Muscle of arm (tissue), 14 donors: ENCODE measurements around the gene ZNF470. TPM values are rescaled to one million over a fixed set of nuclear protein-coding genes. Genes with fewer than 3 reads are reported as not detected.

Experiments
- DNase-seq: peaks from one replicate; pipeline ENCODE4 v3.0.0-alpha.2; 2013
- long read RNA-seq, 11 donors: transcript quantifications; one replicate each; lab custom pipeline, GENCODE V29; 2026
- polyA plus RNA-seq, 12 donors: library from polyadenylated mRNA; unstranded; fragments of 120-200 nt; gene quantifications; one replicate each; pipeline ENCODE4 v1.2.1, GENCODE V29; 2013; ENCODE audit not compliant: insufficient read length in 12 of 12

Gene ZNF470
- 1 to 10 TPM in 11 of 12 donors, not detected in 1; 1.5 to 7.1 (median 5.0) TPM for polyA plus RNA-seq
- long read RNA-seq, donor 1, full-length matches to known transcripts: 4 of 4 reads
- long read RNA-seq, donor 1, partial matches to known transcripts: 0 of 4 reads
- long read RNA-seq, donor 1, other reads (novel, unspliced or antisense): 0 of 4 reads
- long read RNA-seq, donor 2, full-length matches to known transcripts: 2 of 2 reads
- long read RNA-seq, donor 2, partial matches to known transcripts: 0 of 2 reads
- long read RNA-seq, donor 2, other reads (novel, unspliced or antisense): 0 of 2 reads
- long read RNA-seq, donor 3, full-length matches to known transcripts: 1 of 1 reads
- long read RNA-seq, donor 3, partial matches to known transcripts: 0 of 1 reads
- long read RNA-seq, donor 3, other reads (novel, unspliced or antisense): 0 of 1 reads
- long read RNA-seq, donor 4: 0 reads
- long read RNA-seq, donor 5, full-length matches to known transcripts: 1 of 1 reads
- long read RNA-seq, donor 5, partial matches to known transcripts: 0 of 1 reads
- long read RNA-seq, donor 5, other reads (novel, unspliced or antisense): 0 of 1 reads
- long read RNA-seq, donor 6, full-length matches to known transcripts: 2 of 2 reads
- long read RNA-seq, donor 6, partial matches to known transcripts: 0 of 2 reads
- long read RNA-seq, donor 6, other reads (novel, unspliced or antisense): 0 of 2 reads
- long read RNA-seq, donor 7, full-length matches to known transcripts: 1 of 1 reads
- long read RNA-seq, donor 7, partial matches to known transcripts: 0 of 1 reads
- long read RNA-seq, donor 7, other reads (novel, unspliced or antisense): 0 of 1 reads
- long read RNA-seq, donor 8, partial matches to known transcripts: 0 of 1 reads
- long read RNA-seq, donor 8, other reads (novel, unspliced or antisense): 0 of 1 reads
- long read RNA-seq, donor 9: 0 reads
- long read RNA-seq, donor 10, full-length matches to known transcripts: 2 of 2 reads
- long read RNA-seq, donor 10, partial matches to known transcripts: 0 of 2 reads
- long read RNA-seq, donor 10, other reads (novel, unspliced or antisense): 0 of 2 reads
- long read RNA-seq, donor 11, full-length matches to known transcripts: 1 of 1 reads
- long read RNA-seq, donor 11, partial matches to known transcripts: 0 of 1 reads
- long read RNA-seq, donor 11, other reads (novel, unspliced or antisense): 0 of 1 reads

DNA sequence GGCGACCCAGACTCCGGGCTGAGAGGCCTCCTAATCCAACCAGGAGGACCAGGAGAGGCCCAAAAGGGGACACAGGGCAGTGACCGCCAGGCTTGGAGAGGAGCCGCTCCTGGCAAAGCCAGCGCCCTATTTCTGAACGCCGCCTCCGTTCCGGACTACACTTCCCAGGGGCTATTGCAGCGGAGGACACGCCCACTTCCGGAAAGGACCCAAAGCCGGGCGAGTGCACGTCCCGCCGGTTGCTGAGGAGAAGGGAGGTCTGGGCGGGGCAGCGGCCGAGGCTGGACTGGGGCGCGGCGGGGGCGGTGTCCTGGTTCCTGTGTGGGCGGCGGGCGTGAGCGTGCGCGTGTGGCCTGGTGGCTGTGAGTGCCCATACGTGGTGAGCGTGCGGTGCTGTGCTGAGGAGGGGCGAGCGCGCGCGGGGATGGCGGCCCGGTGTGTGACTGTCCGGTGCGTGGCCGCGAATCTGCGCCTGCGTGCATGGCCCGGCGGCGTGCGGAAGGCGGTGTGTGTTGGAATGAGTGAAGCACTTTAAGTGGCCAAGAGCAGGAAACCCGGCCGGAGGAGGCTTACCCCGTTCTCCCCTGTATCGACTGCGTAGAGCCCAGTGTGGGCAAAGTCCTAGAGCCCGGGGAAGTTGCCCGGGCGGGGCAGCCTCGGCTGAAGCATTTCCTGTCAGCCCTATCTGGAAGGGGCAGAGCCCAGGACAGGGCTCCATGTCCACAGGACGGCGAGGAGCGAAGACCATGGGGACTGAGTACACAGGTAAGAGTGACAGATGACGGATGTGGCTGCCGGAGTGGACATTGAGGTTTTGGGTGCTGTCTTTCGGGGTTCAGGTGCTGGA lies at the start of gene ZNF470:
ZNF470 (plus strand) TSS at position 195 of the 847 bp plus-strand sequence. CDS start 2,844 bp downstream, outside the sequence.
- peak; percentile 94 for DNase-seq

DNA sequence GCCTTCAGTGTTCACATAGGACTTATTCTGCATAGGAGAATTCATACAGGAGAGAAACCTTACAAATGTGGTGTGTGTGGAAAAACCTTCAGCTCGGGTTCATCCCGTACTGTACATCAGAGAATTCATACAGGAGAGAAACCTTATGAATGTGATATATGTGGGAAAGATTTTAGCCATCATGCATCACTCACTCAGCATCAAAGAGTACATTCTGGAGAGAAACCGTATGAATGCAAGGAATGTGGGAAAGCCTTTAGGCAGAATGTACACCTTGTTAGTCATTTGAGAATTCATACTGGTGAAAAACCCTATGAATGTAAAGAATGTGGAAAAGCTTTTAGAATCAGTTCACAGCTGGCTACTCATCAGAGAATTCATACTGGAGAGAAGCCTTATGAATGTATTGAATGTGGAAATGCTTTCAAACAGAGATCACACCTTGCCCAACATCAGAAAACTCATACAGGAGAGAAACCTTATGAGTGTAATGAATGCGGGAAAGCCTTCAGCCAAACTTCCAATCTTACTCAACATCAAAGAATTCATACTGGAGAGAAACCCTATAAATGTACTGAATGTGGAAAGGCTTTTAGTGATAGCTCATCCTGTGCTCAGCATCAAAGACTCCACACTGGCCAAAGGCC lies 41.9 kb upstream of the ZNF470 start:
- DNase-seq: no peak

DNA sequence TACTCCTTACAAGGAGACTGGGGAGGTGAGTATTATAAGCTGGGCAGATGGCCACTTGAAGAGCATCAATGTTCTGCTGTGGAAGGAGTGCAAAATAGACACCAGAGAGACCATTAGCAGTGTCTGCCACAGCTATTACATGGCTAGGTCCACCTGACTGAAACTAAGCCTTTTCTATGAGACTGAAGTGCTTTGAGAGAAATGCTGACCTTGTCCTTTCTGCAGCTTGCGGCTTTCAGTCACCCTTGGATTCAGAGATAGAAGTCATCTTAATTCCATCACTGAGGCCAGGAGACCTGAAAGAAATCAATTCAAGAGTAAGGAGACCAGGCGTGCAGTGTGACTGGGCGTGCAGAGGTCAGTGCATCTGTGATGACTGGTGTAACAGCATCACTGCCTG lies 29.8 kb upstream of the ZNF470 start:
- DNase-seq: no peak

DNA sequence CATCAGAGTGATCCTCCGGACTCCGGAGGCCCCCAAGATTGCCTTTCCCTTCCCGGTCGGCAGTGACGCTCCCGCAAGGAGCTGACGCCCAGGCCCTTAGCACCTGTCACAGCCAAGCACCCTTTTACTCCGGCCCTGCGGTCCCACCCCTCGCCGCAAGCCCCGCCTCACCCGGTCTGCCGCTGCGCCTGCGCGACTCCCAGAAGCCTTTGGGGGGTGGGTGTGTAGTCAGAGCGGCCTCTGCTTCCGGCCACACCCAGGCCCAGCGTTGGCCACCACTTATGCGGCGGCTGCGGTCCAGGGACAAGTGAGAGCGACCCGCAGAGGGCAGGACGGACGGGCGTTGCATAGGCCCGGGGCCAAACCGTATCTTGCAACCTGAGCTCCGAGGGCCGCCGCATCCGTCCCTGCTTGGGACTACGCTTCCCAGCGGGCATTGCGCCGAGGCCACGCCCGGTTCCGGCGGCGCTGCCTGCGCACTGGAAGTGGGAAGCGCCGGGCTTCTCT lies 29.0 kb upstream of the ZNF470 start:
- peak; percentile 92 for DNase-seq

DNA sequence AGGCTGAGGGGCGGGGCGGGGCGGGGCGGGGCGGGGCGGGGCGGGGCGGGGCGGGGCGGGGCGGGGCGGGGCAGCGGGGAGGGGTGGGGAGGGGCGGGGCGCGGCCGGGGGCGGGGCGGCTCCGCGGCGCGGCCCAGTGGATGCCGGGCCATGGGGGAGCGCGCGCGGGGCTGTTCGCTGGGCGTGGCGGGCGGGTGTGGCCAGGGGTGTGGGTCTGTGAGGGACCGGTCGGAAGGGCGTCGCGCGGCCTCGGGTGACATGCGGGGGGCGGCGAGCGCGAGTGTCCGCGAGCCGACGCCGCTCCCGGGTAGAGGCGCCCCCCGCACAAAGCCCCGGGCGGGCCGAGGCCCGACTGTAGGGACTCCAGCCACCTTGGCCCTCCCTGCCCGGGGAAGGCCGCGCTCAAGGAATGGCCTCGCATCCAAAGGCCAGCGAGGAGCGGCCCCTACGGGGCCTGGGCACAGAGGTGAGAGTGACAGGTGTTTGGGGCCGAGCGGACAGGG lies 28.5 kb upstream of the ZNF470 start, which contains the start of gene ZFP28:
ZFP28 (plus strand) TSS at position 188 of the 503 bp plus-strand sequence; CDS start at position 259, 71 bp downstream.
- DNase-seq: no peak

DNA sequence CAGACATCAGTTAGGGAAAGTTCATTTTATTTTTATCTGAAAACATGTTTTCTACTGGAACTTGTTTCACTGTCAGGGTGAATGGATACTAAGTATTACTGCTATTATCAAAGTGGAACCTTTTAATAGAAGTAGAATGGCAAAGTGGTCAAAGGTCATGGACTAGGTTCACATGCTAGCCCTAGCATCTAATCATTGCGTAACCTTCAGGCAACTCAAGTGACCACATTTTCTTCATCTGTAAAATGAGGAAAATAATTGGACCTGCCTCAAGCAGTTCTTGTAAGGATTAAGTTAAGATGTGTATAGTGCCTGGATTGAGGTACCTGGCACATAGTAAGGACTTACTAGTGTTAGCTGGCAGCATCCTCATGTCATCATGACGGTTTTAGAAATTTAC lies 23.5 kb upstream of the ZNF470 start:
- no peak for DNase-seq

DNA sequence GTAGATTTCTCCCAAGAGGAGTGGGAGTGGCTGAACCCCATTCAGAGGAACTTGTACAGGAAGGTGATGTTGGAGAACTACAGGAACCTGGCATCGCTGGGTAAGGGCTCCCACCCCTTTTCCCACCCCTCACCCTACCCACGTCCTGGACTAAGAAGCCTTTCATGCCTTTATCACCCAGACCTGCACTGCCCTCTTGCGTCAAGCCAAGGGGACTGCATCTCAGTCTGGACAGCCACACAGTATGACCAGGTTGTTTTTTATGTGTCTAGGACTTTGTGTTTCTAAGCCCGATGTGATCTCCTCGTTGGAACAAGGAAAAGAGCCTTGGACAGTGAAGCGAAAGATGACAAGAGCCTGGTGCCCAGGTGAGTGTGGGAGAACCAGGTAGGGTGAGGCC lies 19.7 kb upstream of the ZNF470 start:
- DNase-seq: no peak

DNA sequence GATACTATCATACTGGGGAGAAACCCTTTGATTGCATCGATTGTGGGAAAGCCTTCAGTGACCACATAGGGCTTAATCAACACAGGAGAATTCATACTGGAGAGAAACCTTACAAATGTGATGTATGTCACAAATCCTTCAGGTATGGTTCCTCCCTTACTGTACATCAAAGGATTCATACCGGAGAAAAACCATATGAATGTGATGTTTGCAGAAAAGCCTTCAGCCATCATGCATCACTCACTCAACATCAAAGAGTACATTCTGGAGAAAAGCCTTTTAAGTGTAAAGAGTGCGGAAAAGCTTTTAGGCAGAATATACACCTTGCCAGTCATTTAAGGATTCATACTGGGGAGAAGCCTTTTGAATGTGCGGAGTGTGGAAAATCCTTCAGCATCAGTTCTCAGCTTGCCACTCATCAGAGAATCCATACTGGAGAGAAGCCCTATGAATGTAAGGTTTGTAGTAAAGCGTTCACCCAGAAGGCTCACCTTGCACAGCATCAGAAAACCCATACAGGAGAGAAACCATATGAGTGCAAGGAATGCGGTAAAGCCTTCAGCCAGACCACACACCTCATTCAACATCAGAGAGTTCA lies 12.9 kb upstream of the ZNF470 start:
- no peak for DNase-seq

DNA sequence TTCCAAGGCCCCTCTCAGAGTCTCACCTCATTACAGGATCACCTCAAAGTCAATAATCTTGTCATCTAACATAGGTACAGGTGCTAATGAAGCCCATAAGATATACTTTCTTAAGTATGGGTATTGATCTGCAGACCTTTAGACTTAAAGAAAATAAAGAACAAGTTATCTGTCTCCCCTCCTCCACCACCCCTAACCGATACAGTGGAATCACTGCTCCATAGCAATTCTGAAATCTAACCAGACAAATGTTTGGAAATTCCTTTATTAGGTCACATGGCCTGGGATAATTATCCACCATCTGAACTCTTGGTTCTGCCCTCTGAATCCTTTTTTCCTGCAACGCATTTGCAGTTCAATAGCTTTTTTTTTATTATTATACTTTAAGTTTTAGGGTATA lies 4.5 kb upstream of the ZNF470 start:
- no peak for DNase-seq

DNA sequence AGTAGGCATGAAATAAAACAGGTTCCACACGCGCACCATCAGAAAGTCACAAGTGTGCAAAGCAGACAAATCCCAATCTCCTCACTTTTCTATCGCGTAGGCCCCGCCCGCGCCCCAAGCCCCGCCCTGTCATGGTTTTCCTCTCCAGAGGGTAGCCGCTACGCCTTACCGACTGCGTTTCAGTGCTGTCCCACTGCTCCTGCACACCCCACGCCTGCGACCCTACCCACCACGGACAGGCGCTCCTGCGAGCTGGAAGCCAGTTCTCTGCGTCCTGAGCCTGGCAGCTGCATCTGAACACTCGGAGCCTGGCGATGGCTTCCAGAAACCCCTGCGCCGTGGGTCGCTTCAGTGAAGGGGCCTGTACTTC lies 379 bp upstream of the ZNF470 start:
- no peak for DNase-seq

DNA sequence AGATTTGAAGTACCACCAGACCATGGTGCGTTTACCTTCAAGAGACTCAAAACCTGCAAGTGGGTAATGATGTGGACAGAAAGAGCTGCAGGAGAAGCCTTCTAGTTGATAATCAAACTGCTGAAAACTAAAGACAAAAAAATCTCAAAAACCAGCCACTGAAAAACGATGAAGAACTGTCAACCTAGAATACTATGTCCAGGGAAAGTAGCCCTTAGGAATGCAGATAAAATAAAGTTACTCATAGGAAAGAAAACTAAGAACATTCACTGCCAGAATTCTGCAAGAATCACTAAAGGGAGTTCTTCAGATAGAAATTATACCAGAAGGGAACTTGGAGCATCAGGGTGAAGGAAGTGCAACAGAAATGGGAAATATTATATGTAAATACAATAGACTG lies 5.3 kb downstream of the ZNF470 start:
- DNase-seq: no peak

DNA sequence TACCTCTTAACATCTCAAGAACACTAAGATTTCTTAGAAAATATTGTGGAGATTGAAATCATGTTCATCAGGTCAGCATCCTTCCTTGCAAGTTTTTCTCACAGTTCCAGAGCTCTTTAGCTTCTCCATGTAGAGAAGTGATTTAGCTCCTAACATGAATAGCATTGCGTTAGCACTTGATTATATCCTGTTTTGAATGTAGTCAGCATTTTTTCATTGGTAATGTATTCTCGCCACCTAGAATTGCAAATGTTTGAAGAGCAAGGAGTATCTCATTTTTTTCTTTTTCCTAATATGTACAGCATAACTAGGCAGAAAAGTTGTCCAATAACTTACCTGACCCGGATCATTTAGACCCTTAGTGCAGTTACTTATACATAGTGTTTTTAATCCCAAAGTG lies 6.6 kb downstream of the ZNF470 start:
- DNase-seq: no peak

DNA sequence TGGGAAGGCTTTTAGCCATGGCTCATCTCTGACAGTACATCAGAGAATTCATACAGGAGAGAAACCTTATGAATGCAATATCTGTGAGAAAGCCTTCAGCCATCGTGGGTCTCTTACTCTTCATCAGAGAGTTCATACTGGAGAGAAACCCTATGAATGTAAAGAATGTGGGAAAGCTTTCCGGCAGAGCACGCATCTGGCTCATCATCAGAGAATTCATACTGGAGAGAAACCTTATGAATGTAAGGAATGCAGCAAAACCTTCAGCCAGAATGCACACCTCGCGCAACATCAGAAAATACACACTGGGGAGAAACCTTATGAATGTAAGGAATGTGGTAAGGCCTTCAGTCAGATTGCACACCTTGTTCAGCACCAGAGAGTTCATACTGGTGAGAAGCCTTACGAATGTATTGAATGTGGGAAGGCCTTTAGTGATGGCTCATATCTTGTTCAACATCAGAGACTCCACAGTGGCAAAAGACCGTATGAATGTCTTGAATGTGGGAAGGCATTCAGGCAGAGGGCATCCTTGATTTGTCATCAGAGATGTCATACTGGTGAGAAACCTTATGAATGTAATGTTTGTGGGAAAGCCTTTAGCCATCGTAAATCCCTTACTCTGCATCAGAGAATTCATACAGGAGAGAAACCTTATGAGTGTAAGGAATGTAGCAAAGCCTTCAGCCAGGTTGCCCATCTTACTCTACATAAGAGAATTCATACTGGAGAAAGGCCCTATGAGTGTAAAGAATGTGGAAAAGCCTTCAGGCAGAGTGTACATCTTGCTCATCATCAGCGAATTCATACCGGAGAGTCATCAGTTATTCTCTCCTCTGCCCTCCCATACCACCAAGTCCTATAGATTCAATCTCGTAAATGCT lies 10.7 kb downstream of the ZNF470 start:
- DNase-seq: no peak

DNA sequence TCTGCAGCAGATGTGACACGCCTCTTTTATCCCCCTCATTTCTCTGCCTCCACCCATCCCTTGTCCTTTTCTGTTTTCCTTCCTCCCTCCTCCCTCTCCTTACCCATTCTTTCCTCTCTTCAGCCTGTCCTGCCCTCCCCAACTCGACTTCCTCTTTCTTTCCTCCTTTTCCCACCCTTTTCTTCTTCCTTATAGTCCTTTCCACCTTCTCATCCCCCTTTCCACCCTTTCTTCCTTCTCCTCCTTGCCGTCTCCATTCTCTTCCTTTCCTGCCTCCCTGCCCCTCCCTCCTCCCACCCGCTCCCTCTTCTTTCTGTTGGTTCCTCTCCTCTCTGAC lies 27.1 kb downstream of the ZNF470 start:
- no peak for DNase-seq

DNA sequence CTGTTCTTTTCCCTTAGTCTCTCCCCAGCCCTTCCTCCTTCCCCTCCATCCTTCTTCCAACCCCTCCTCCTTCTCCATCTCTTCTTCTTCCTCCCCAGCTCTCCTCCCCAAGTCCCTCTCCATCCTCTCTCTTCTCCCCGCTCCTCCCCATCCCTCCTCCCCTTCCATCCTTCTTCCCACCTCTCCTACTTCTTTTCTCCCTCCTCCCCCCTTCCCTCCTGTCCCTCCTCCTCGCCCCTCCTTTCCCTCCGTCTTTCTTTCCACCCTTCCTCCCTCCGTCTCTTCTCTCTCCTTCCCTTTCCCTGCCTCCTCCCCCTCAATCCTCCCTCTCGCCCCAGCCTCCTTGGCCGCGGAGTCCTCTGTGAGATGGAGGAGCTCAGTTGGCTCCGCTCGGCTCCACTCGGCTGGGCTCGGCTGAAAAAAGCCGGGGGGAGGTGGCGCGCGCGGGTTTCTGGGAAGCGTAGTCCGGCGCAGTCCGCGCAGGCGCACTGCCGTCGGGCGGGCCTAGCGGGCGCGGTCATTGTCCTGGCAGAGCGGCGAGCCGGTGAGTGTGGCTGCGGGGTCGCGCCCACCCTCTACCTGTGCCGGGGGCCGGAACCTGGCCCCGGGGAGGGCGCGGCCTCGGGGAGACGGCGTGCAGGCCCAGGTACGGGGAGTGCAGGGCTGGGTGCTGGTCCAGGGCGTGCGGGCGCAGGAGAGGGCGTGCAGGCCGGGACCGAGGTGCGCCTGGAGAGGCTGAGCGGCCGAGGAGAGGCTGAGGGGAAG lies 27.7 kb downstream of the ZNF470 start, which contains the start of gene ZNF71:
ZNF71 (plus strand) TSS at position 520 of the 765 bp plus-strand sequence. CDS start 6,257 bp downstream, outside the sequence.
- DNase-seq: peak; percentile 89

DNA sequence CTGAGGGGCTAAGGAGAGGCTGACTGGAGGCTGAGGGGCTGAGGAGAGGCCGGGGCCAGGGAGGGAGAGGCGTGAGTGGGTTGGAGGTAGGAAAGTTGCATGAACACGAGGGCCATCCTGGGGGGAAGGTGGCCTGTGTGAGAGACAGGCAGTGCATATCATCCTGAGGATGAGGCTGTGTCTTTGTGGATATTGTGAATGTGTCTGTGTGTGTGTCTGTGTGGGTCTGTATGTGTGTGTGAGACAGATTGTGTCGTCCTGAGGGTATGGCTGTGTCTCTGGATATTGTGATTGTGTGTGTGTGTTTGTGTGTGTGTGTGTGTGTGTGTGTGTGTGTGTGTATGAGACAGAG lies 28.3 kb downstream of the ZNF470 start:
- DNase-seq: no peak

DNA sequence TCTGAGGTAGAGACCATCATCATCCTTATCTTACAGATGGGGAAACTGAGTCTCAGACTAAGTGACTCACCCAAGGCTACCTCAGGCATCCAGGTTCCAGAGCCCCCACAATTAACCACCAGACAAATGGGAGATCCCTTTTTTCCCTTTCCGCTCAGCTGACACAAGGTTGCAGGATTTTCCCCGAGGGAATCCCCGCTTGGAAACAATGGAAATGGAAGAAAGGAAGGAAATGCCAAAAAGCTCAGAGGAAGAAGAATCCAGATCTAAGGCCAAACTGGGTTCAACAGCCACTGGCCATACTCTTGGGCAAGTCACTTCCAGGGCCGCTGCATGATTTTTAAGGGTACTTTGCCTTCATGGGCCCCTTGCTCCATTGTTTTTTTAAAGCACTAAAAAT lies 29.4 kb downstream of the ZNF470 start:
- DNase-seq: no peak

DNA sequence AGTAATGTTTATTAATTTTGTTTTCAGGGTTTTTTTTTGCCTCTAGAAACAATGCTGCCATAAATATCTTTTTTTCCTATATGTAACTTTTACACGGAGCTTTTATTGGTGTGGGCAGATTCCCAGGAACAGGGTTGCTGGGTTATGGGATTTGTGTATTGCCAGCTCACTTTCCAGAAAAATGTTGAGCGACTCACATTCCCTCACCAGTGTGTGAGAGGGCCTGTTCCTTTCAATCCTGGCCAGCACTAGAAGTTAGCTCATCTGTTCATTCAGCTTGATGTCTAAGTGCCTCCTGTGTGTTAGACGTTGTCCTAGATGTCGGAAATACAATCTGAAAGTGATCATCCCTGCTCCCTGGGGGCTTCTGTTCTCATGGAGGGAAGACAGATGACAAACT lies 30.4 kb downstream of the ZNF470 start:
- DNase-seq: no peak
